Brain pericyte (primary cell): ENCODE measurements around the gene DDX46.
"Not testable (repeated sequence)": the region's sequence is repeated elsewhere in the genome, so short reads cannot be mapped to it uniquely, and the experiment has no call there.

Source experiments
- DNase-seq: peaks from one replicate; pipeline ENCODE4 v3.0.0-alpha.2; 2012; ENCODE audit warnings: low read depth, low spot score

The DDX46 gene

GRCh38 chr5:134784241-134784920 lies 25.8 kb downstream of the DDX46 start:
- DNase-seq: no peak

GRCh38 chr5:134784946-134785620 lies 26.5 kb downstream of the DDX46 start:
- DNase-seq: no peak

DNA sequence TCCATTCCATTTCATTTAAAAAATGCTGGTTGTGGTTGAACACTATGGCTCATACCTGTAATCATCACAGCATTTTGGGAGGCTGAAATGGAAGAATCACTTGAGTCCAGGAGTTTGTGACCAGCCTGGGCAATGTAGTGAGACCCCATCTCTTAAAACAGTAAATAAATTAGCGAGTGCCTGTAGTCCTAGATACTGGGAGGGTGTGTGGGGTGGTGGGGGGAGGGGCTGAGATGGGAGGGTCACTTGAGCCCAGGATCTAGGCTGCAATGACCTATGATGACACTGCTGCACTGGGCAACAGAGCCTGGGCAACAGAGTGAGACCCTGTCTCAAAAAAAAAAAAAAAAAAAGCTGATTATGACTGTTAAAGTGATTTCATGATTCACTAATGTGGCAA lies 29.1 kb downstream of the DDX46 start:
- no peak for DNase-seq

GRCh38 chr5:134791580-134791979 lies 33.0 kb downstream of the DDX46 start:
- no peak for DNase-seq

DNA sequence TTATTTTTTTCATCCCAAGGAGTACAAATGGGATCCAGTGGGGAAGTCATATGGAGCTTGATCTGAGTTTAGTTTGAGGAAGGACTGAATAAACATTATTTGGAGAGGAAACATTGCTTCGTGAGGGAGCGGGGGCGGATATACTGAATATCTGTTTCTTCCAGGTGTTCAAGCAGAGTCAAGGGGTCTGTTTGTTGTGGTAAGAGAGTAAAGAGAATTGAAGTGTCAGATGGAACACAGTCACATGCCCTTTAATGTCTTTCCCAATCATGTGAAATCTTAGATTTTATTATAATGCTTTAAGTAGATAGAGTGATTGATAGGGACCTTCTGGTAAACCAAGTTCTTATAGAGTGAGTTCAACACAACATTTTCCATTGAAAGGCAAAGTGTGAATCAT lies 33.7 kb downstream of the DDX46 start:
- DNase-seq: no peak

DNA sequence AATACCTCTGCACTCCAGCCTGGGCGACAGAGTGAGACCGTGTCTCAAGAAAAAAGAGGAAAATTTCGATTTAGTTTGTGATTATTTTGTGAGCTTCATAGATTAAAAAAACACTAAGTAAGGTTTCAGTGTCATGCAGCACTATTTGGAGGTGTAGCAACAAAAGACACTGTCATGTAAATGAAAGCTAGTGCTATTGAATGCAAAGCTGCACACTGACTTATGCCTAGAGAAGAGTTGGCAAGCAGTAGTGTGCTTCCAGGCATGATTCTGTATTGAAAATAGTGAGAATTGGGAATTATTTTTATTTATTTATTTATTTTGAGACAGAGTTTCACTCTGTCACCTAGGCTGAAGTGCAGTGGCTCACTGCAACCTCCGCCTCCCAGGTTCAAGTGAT lies 34.5 kb downstream of the DDX46 start:
- no peak for DNase-seq

- no peak for DNase-seq
These were observed 35.5 kb downstream of the DDX46 start for GRCh38 chr5:134794082-134794481.

DNA sequence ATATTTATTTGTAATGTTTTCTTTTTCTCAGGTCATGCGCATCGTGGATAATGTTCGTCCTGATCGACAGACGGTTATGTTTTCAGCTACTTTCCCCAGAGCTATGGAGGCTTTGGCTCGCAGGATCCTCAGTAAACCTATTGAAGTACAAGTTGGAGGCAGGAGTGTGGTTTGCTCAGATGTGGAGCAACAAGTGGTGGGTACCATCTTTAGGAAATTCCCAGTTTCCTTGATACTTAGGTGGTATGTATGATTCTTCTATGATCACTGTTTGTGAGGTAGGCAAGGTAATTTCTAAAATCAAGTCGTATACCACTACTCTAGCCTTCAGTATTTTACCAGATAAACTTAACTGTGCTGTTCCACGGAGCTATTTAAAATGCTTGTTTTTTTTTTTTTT lies 36.2 kb downstream of the DDX46 start:
- no peak for DNase-seq

- no peak for DNase-seq
These were observed 39.9 kb downstream of the DDX46 start for GRCh38 chr5:134798468-134798867.

DNA sequence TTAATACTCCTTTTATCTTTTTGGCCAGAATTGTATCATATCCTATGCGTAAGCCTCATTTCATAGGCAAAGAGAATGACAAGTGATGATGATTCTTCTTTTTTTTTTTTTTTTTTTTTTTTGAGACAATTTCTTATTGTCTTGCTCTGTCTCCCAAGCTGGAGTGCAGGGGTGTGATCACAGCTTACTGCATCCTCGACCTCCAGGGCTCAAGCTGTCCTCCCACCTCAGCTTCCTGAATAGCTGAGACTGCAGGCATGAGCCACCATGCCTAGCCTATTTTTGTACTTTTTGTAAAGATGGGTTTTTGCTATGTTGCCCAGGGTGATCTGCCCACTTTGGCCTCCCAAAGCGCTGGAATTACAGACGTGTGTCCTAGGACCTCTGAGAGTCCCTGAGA lies 45.2 kb downstream of the DDX46 start:
- DNase-seq: no peak

DNA sequence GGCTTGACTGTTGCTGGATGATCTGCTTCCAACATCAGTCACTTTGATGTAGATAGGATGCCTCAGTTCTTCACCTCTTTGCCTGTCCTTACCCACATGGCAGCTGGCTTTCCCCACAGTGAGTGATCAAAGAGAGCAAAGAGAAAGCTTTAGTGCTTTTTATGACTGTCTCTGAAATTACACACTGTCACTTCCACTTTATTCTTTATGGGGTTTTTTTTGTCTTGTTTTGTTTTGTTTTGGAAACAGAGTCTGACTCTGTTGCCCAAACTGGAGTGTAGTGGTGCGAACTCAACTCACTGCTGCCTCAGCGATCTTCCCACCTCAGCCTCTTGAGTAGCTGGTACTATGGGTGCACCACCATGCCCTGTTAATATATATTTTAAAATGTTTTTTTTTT lies 54.8 kb downstream of the DDX46 start:
- DNase-seq: no peak

DNA sequence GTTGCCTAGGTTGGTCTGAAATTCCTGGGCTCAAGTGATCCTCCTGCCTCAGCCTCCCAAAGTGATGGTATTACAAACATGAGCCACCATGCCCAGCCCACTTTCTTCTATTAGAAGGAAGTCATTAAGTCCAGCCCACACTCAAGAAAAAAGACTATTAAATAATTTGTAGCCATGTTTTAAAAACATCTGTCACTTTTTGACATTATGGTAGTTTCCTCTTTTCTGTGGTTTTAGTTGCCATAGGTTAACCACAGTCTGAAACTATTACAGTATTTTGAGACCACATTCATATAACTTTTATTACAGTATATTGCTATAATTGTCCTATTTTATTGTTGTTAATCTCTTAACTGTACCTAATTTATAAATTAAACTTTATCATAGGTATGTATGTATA lies 55.2 kb downstream of the DDX46 start:
- DNase-seq: no peak

- no peak for DNase-seq
These were observed 58.4 kb downstream of the DDX46 start for GRCh38 chr5:134817006-134817405.

DNA sequence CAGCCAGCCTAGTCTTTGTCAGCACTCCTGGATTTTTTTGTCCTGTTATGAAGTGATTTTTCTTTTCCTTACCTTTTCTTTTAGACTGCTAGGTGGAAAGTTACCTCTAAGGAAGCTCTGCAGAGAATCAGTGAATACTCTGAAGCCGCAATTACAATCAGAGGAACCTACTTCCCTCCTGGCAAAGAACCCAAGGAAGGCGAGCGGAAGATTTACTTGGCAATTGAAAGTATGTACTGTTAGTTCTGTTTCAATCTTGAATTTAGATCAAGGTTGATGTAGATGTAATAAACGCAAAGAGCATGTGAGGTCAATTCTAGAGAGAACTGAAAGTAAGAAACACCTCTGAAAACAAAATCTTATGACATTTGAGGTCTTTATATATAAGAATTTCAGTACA lies 60.2 kb downstream of the DDX46 start:
- DNase-seq: no peak

- no peak for DNase-seq
These were observed 60.9 kb downstream of the DDX46 start for GRCh38 chr5:134819407-134819963.

DNA sequence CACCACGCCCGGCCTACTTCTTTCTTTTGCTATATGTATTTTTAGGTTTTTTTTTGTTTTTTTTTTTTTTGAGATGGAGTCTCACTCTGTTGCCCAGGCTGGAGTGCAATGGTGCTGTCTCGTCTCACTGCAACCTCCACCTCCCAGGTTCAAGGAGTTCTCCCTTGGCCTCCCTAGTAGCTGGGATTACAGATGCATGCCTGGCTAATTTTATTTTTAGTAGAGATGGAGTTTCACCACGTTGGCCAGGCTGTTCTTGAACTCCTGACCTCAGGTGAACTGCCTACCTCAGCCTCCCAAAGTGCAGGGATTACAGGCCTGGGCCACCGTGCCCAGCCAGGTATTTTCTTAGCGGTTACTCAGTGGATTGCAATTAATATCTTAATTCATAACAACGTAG lies 63.3 kb downstream of the DDX46 start:
- no peak for DNase-seq

DNA sequence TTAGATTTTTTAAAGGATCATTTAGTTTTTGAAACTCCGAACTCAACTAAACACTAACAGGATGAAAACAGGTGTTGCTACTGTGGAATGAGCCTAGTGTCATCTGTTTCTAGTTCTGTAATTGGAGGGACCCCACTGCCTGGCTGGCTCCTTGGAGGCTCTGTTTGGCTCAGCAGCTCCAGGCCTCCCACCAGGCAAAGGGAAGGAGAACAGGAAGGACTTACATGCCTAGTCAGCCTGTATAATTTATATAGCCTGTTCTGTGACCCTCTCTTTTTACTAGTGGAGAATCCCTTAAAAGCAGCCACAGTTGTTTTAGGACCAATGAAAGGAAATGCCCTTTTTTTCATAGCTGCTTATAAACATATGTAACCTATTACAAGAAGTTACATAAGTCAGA lies 66.1 kb downstream of the DDX46 start:
- DNase-seq: no peak

DNA sequence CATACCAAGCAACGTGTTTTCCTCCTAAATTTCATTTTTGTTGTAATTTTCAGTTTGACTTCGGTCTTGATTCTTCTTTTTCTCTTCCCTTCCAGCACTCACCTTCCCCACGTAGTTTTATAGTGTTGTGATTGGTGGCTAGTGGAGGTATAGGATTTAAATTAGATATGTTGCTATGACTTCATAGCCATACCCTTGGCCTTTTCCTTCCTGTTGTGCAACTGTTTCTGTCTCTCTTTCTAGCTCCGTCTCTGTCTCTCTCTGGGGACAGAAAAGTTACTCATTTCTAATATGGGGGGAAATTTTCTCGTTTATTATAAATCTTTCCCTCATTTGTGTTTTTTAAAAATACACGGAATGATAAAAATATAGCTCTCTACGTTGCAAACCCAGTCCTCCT lies 66.6 kb downstream of the DDX46 start:
- no peak for DNase-seq

DNA sequence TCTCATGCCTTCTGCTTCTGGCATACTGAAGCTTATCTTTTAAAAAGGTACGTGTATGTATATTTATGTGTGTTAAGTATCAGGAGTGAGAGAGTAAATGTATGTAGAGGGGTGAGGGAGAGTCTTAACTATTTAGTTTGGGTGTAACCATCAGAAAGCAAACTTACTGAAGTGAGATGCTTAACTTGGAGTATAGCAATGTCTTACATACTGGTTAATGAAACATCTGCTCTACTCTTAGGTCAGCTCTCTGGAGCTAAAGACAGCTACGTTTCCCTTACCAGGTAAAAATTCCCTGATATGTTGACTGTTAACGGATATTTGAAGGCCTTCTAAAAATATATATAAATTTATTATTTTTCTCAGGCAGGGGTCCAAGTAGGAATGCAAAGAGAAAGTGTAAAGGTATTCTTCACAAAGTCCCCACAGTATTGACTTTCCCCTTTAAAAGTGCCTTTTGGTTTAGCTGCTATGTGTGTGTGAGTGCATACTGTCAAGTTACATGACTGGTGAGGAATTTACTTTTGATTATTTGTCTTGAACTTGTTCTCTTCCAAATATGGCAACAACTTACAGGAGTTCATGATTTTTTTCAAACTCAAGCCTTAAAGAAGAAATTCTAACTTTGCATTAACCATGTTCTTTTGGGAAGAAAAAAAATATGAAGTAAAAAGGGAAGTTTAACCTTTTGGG lies 74.9 kb downstream of the DDX46 start:
- no peak for DNase-seq

DNA sequence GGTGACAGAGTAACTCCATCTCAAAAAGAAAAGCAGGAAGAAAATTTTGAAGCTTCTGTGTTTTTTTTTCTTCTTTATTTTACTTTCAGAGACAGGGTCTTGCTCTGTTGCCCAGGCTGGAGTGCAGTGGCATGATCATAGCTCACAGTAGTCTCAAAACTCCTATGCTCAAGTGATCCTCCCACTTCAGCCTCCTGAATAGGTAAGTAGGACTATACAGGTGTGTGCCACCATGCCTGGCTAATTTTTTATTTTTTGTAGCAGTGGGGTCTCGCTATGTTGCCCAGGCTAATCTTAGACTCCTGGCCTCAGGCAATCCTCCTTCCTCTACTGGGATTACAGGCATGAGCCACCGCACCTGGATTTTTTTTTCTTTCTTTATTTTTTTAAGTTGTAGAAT lies 77.0 kb downstream of the DDX46 start:
- no peak for DNase-seq

GRCh38 chr5:134837530-134838181 lies 79.1 kb downstream of the DDX46 start:
- DNase-seq: no peak

DNA sequence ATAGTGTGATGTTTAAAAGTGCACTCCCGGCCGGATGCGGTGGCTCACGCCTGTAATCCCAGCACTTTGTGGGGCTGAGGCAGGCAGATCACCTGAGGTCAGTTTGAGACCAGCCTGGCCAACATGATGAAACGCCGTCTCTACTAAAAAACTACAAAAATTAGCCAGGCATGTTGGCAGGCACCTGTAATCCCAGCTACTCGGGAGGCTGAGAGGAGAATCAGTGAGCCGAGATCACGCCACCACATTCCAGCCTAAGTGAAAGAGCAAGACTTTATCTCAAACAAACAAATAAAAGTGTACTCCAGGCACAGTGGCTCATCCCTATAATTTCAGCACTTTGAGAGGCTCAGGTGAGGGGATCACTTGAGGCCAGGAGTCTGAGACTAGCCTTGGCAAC lies 79.8 kb downstream of the DDX46 start:
- DNase-seq: not testable (repeated sequence)
